Heart left ventricle (tissue), 13 donors: ENCODE measurements around the gene MRAP.

Experiments used
- POLR2A ChIP-seq, 2 donors: fragments of 450-650 bp; IDR thresholded peaks; one replicate each; pipeline ENCODE4 v1.6.1; 2017; ENCODE audit warnings: antibody characterized with exemption in 2 of 2, mild to moderate bottlenecking in 2 of 2, moderate library complexity in 2 of 2
- TF ChIP-seq, protein P1 (sequence below), 12 donors: fragments of 200-600 bp; sonication (generic) in 4 of 12; IDR thresholded peaks; one replicate each; pipeline versions ENCODE4 v1.5.0 to v1.8.0; 2018 to 2022; ENCODE audit warnings: antibody characterized with exemption in 12 of 12, mild to moderate bottlenecking in 5 of 12
- donor health status: ischemic (EF 13 %, LVEDD 7.1; RV severe dilation, severe dysfunction).
- donor health status: DM: no; HTN: yes; CAD: no.
- donor health status: DM: no; HTN: no; CAD: no.
- donor health status: ischemic (EF 25% LVEDD 6.9; RV normal size, moderate dysfunction).
- donor health status: ischemic (EF 25% LVEDD 5.7; RV mildly dilated, moderate dysfunction).
- donor health status: ischemic (EF 35%, LVEDD 5.7; RV mildly dilated, moderate dysfunction).
- donor health status: nonischemic (EF 11% LVEDD 7.7; RV severe dilation, severe dysfunction).
- donor health status: DM: yes; HTN: yes; CAD: no.
- donor health status: PGD.
- donor health status: ischemic (EF 29% LVEDD 5.4; RV normal size, mild dysfunction).
- donor health status: nonischemic (EF 23%, LVEDD 6.1; RV moderate dilation, normal function).

DNA sequence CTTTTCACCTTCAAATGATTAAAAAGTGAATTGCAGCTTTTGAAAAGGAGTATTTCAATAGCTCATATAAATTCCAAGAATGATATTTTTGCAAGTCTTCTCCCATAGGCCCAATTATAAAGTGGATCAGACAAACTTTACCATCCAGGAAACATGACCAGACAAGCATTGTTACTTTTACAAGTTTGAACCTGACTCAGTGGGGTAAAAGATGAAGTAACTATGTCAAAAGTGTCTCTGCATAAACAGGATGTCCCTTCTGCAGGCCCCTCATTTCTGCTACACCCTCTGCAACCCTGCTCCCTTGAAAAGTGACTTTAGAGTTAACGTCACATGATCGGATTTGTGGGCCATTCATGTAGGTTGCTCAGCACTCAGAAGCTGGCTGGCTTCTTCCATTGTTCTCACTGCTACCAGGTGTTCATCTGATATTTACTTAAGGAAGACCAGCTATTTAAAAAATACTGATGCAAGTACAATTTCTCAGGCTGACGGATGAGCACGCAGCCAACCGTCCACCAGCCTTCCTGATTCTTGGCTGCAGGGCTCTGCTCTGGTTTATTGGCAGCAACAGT, 61.8 kb downstream of the MRAP start:
- TF ChIP-seq, protein P1, sequence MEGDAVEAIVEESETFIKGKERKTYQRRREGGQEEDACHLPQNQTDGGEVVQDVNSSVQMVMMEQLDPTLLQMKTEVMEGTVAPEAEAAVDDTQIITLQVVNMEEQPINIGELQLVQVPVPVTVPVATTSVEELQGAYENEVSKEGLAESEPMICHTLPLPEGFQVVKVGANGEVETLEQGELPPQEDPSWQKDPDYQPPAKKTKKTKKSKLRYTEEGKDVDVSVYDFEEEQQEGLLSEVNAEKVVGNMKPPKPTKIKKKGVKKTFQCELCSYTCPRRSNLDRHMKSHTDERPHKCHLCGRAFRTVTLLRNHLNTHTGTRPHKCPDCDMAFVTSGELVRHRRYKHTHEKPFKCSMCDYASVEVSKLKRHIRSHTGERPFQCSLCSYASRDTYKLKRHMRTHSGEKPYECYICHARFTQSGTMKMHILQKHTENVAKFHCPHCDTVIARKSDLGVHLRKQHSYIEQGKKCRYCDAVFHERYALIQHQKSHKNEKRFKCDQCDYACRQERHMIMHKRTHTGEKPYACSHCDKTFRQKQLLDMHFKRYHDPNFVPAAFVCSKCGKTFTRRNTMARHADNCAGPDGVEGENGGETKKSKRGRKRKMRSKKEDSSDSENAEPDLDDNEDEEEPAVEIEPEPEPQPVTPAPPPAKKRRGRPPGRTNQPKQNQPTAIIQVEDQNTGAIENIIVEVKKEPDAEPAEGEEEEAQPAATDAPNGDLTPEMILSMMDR (IDR thresholded peaks at IDR 0.05) = no peak
- no peak for TF ChIP-seq POLR2A (IDR thresholded peaks at IDR 0.05)
